HepG2 (cell line): ENCODE measurements around the gene ZNF341. TPM values are rescaled to one million over a fixed set of nuclear protein-coding genes. Genes with fewer than 3 reads are reported as not detected.

ENCODE experiments used
- CBX5 ChIP-seq: sonication (generic); formaldehyde crosslinking; IDR thresholded peaks from 2 replicates; pipeline ENCODE4 v1.4.0; 2020; ENCODE audit warnings: missing genetic modification reagents, borderline replicate concordance
- GABPA ChIP-seq, 2 experiments: IDR thresholded peaks; 2 replicates each; pipeline ENCODE4 v1.6.1; 2011 to 2016; ENCODE audit warnings: low read depth in 2 of 2, low read length in 1 of 2, missing biosample characterization in 1 of 2, missing genetic modification characterization in 1 of 2
- KDM5A ChIP-seq: fragments of 200-600 bp; sonication (generic); IDR thresholded peaks from 2 replicates; pipeline ENCODE4 v1.7.0; 2018; ENCODE audit warnings: antibody characterized with exemption, mild to moderate bottlenecking, low read length, borderline replicate concordance
- KLF15 ChIP-seq: sonication (generic); formaldehyde crosslinking; IDR thresholded peaks from 2 replicates; pipeline ENCODE4 v1.8.1; 2023; ENCODE audit warnings: borderline replicate concordance, mild to moderate bottlenecking, inconsistent platforms, missing genetic modification reagents, mixed read lengths
- LRRFIP1 ChIP-seq: sonication (generic); formaldehyde crosslinking; conservative IDR thresholded peaks from 2 replicates; pipeline ENCODE4 v1.4.0; 2020; ENCODE audit warnings: missing genetic modification reagents
- MED1 ChIP-seq: sonication (generic); formaldehyde crosslinking; IDR thresholded peaks from 2 replicates; pipeline ENCODE4 v1.4.0; 2020; ENCODE audit warnings: missing genetic modification reagents
- MNT ChIP-seq: fragments of 450-650 bp; IDR thresholded peaks from 2 replicates; pipeline ENCODE4 v1.6.1; 2016
- MTA3 ChIP-seq: sonication (generic); formaldehyde crosslinking; IDR thresholded peaks from 2 replicates; pipeline ENCODE4 v1.4.0; 2020; ENCODE audit warnings: missing genetic modification reagents
- ONECUT2 ChIP-seq: sonication (generic); formaldehyde crosslinking; IDR thresholded peaks from 2 replicates; pipeline ENCODE4 v1.4.0; 2020; ENCODE audit warnings: missing genetic modification reagents
- PLSCR1 ChIP-seq: sonication (generic); formaldehyde crosslinking; IDR thresholded peaks from 2 replicates; pipeline ENCODE4 v1.5.0; 2020; ENCODE audit warnings: missing genetic modification reagents, mild to moderate bottlenecking, borderline replicate concordance
- REL ChIP-seq: sonication (generic); formaldehyde crosslinking; conservative IDR thresholded peaks from 2 replicates; pipeline ENCODE4 v1.8.0; 2022; ENCODE audit warnings: mild to moderate bottlenecking, missing genetic modification reagents, moderate library complexity
- RNF2 ChIP-seq: fragments of 450-650 bp; conservative IDR thresholded peaks from 2 replicates; pipeline ENCODE4 v1.6.1; 2016; ENCODE audit warnings: low read depth
- SATB2 ChIP-seq: sonication (generic); formaldehyde crosslinking; IDR thresholded peaks from 2 replicates; pipeline ENCODE4 v1.5.0; 2020; ENCODE audit warnings: missing genetic modification reagents
- SUZ12 ChIP-seq: fragments of 150-350 bp; IDR thresholded peaks from 2 replicates; pipeline ENCODE4 v1.6.1; 2014; ENCODE audit warnings: low read depth, low read length
- ZBTB3 ChIP-seq: sonication (generic); formaldehyde crosslinking; IDR thresholded peaks from 2 replicates; pipeline ENCODE4 v1.4.0; 2020; ENCODE audit warnings: low read depth, mild to moderate bottlenecking, moderate library complexity, missing genetic modification reagents, borderline replicate concordance
- ZBTB7B ChIP-seq: sonication (generic); formaldehyde crosslinking; IDR thresholded peaks from 2 replicates; pipeline ENCODE4 v1.4.0; 2020; ENCODE audit warnings: missing genetic modification reagents
- ZNF160 ChIP-seq: sonication (generic); formaldehyde crosslinking; IDR thresholded peaks from 2 replicates; pipeline ENCODE4 v1.8.0; 2022; ENCODE audit warnings: mild to moderate bottlenecking, inconsistent platforms, missing genetic modification reagents
- ZNF549 ChIP-seq: sonication (generic); formaldehyde crosslinking; IDR thresholded peaks from 2 replicates; pipeline ENCODE4 v1.5.0; 2020; ENCODE audit warnings: missing genetic modification reagents
- ZNF678 ChIP-seq: sonication (generic); formaldehyde crosslinking; IDR thresholded peaks from 2 replicates; pipeline ENCODE4 v1.4.0; 2020; ENCODE audit warnings: mild to moderate bottlenecking, missing genetic modification reagents
- ZNF883 ChIP-seq: sonication (generic); formaldehyde crosslinking; IDR thresholded peaks from 2 replicates; pipeline ENCODE4 v1.5.1; 2020; ENCODE audit warnings: mild to moderate bottlenecking, missing genetic modification reagents; ENCODE audit errors: not compliant biosample characterization
- polyA plus RNA-seq, 8 experiments: library from polyadenylated mRNA; depleted of rRNA in 3 of 8; stranded (reverse) in 7 of 8; unstranded in 1 of 8; fragments of >200 nt; fragmentation: Illumina TruSeq in 4 of 8; extraction: Trizol in 4 of 8; gene quantifications; 2 replicates each; pipeline versions ENCODE4 v1.2.1 to v1.2.3, GENCODE V29; 2011 to 2016; ENCODE audit warnings: low read depth in 4 of 8, missing spikeins in 1 of 8, mixed read lengths in 1 of 8; ENCODE audit not compliant: insufficient read depth in 1 of 8
- total RNA-seq, 5 experiments: library from RNA; depleted of rRNA; stranded (reverse); fragments of >200 nt; fragmentation: Illumina TruSeq; extraction: Trizol; gene quantifications; 2 replicates each; pipeline ENCODE4 v1.2.3, GENCODE V29; 2016; ENCODE audit warnings: low read depth in 1 of 5
- TF ChIP-seq, protein P1 (sequence below): sonication (generic); formaldehyde crosslinking; IDR thresholded peaks from 2 replicates; pipeline ENCODE4 v1.5.1; 2020; ENCODE audit warnings: mild to moderate bottlenecking, moderate library complexity, missing genetic modification reagents
- TF ChIP-seq, protein P2 (sequence below): IDR thresholded peaks from 2 replicates; pipeline ENCODE4 v1.6.1; 2012; ENCODE audit warnings: low read depth, low read length, improper control_type of control experiment

ZNF341 gene
- total and polyA plus RNA-seq, 2 of the 13 experiments (the other 11 are each of a cell fraction or from before 2014, with no cell fraction given): 1.1 to 2.2 TPM

DNA sequence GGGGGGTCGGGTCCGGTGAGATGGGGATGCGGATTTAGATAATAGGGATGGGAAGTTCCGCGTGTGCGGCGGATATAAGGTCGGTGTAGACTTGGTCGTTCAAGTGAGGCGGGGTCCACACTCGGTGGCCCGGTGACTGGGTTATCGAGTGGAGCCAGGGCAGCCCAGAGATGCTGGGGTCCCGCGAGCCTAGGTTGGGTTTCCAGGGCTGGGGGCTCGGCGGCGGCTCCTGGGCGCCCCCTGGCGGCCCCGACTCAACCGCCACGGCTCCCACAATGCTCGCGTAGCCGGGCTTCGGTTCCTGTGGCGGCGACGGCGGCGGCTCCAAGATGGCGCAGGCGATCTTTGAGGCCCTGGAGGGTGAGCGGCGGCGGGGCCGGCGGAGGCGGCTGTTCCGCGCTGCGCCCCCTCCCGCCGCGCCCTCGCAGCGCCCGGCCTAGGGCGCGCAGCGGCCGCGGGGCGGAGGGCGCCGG lies at the start of gene ZNF341 (continued):
- no peak for TF ChIP-seq PLSCR1 (CRISPR knock-in tag)
- TF ChIP-seq ONECUT2 (CRISPR knock-in tag): no peak
- no peak for TF ChIP-seq MTA3 (CRISPR knock-in tag)
- TF ChIP-seq MED1 (CRISPR knock-in tag): peak; percentile 82
- TF ChIP-seq CBX5 (CRISPR knock-in tag): no peak
- TF ChIP-seq REL (CRISPR knock-in tag): no peak; the same call in 1 of the 2 replicates
- TF ChIP-seq ZBTB3: no peak
- no peak for TF ChIP-seq GABPA (IDR thresholded peaks at IDR 0.05; ENCODE audit: low read depth, low read length)
- peak; percentile 56 for TF ChIP-seq GABPA (CRISPR knock-in tag; IDR thresholded peaks at IDR 0.05; ENCODE audit: low read depth)
- no peak for TF ChIP-seq RNF2
- no peak for TF ChIP-seq ZNF678 (CRISPR knock-in tag)
- peak; percentile 52; the same call in 1 of the 2 replicates for TF ChIP-seq KLF15 (CRISPR knock-in tag)
- 0 out of 2 replicates have a peak, but pooled peaks have one; percentile 83 for TF ChIP-seq LRRFIP1 (CRISPR knock-in tag)
- TF ChIP-seq SUZ12: 0 out of 2 replicates have a peak, but pooled peaks have one; percentile 14
- no peak for TF ChIP-seq MNT
- no peak for TF ChIP-seq ZNF883 (CRISPR knock-in tag)
- TF ChIP-seq, protein P1, sequence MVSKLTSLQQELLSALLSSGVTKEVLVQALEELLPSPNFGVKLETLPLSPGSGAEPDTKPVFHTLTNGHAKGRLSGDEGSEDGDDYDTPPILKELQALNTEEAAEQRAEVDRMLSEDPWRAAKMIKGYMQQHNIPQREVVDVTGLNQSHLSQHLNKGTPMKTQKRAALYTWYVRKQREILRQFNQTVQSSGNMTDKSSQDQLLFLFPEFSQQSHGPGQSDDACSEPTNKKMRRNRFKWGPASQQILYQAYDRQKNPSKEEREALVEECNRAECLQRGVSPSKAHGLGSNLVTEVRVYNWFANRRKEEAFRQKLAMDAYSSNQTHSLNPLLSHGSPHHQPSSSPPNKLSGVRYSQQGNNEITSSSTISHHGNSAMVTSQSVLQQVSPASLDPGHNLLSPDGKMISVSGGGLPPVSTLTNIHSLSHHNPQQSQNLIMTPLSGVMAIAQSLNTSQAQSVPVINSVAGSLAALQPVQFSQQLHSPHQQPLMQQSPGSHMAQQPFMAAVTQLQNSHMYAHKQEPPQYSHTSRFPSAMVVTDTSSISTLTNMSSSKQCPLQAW (CRISPR knock-in tag): peak; percentile 68; the same call in 1 of the 2 replicates
- TF ChIP-seq ZNF549 (CRISPR knock-in tag): no peak
- no peak; the same call in 1 of the 2 replicates for TF ChIP-seq ZNF160 (CRISPR knock-in tag)
- TF ChIP-seq ZBTB7B (CRISPR knock-in tag): peak; percentile 92; the same call in 1 of the 2 replicates
- TF ChIP-seq SATB2: 0 out of 2 replicates have a peak, but pooled peaks have one; percentile 41
- TF ChIP-seq KDM5A: no peak
- TF ChIP-seq, protein P2, sequence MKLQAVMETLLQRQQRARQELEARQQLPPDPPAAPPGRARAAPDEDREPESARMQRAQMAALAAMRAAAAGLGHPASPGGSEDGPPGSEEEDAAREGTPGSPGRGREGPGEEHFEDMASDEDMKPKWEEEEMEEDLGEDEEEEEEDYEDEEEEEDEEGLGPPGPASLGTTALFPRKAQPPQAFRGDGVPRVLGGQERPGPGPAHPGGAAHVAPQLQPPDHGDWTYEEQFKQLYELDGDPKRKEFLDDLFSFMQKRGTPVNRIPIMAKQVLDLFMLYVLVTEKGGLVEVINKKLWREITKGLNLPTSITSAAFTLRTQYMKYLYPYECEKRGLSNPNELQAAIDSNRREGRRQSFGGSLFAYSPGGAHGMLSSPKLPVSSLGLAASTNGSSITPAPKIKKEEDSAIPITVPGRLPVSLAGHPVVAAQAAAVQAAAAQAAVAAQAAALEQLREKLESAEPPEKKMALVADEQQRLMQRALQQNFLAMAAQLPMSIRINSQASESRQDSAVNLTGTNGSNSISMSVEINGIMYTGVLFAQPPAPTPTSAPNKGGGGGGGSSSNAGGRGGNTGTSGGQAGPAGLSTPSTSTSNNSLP: no peak
